ENCODE results near the gene PTGDS. TPM values are rescaled to one million over a fixed set of nuclear protein-coding genes. Genes with fewer than 3 reads are reported as not detected.

PTGDS gene
- total and polyA plus RNA-seq, 10 donors: 134 to 1,396 (median 412) TPM

DNA sequence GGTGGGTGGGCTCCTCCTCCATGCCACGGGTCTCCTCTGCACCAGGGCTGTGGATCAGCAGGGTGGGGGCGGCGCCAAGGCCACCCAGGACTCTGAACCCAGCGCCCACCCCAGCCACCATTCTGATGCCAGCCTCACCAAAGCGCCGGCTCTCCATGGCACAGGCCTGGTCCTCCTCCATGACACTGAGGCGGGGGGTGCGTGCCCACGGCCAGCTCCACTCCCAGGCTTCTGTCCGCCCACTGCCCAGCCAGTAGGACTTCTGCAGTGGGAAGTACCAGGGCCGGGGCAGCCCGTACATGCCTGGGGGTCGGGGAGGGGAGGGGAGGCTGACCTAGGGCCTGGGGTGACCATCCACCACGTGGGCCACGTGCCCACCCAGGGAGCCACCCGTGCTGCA, 39.1 kb downstream of the PTGDS start:
- Histone ChIP-seq H3K36me3 (peaks cover 0 to 98% (median 65%) of the 10 kb centered on the region in 6 donors), H3K27me3 (replicated peaks in 1 of 7) (no peaks in the 10 kb centered on the region), H3K4me3 (no peak overlapping the region), H3K9me3 (no peaks in the 10 kb centered on the region), H3K4me1 (peaks cover 0 to 3% (median 0%) of the 10 kb centered on the region in 6 donors), H3K27ac (no peak overlapping the region)
- intact Hi-C loops (cut with DNase I; ENCODE audit: low total_unique reads): no loop called here
- TF ChIP-seq POLR2AphosphoS5 (IDR thresholded peaks at IDR 0.05): no peak
- no peak for TF ChIP-seq POLR2A (IDR thresholded peaks at IDR 0.05)
- TF ChIP-seq, protein P1, sequence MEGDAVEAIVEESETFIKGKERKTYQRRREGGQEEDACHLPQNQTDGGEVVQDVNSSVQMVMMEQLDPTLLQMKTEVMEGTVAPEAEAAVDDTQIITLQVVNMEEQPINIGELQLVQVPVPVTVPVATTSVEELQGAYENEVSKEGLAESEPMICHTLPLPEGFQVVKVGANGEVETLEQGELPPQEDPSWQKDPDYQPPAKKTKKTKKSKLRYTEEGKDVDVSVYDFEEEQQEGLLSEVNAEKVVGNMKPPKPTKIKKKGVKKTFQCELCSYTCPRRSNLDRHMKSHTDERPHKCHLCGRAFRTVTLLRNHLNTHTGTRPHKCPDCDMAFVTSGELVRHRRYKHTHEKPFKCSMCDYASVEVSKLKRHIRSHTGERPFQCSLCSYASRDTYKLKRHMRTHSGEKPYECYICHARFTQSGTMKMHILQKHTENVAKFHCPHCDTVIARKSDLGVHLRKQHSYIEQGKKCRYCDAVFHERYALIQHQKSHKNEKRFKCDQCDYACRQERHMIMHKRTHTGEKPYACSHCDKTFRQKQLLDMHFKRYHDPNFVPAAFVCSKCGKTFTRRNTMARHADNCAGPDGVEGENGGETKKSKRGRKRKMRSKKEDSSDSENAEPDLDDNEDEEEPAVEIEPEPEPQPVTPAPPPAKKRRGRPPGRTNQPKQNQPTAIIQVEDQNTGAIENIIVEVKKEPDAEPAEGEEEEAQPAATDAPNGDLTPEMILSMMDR (IDR thresholded peaks at IDR 0.05 in 8 of 11, conservative IDR thresholded peaks at IDR 0.05 in 3 of 11): no peak
- DNase-seq: no peak
- WGBS, 5 donors: 87 to 96% (median 96%) methylated on average over 7 to 16 of the region's 16 CpGs

DNA sequence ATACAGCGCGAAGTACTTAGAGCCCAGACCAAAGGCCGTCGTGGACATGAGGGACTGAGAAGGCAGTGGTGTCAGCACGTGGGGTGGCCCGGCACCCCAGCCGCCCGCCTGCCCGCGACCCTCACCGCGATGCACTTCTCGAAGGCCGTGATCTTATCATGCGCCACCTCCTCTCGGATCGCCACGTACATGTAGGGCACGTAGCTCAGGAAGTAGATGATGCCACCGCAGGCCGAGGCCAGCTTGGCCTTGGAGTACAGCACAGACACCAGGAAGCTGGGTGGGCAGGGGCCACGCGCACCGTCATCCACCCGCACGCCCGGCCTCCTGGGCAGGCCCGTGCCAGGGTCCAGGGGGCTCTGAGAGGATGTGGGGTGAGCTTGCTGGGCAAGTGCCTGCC, 39.8 kb downstream of the PTGDS start:
- WGBS, 5 donors: 89 to 98% (median 91%) methylated on average over 9 to 28 of the region's 28 CpGs
- Histone ChIP-seq H3K4me3 (no peak overlapping the region), H3K27me3 (replicated peaks in 1 of 7) (no peaks in the 10 kb centered on the region), H3K36me3 (peaks cover 0 to 93% (median 59%) of the 10 kb centered on the region in 6 donors), H3K9me3 (no peaks in the 10 kb centered on the region), H3K4me1 (peaks cover 0 to 6% (median 0%) of the 10 kb centered on the region in 6 donors), H3K27ac (no peak overlapping the region)
- DNase-seq: no peak
- intact Hi-C loops (cut with DNase I; ENCODE audit: low total_unique reads): no loop called here
- TF ChIP-seq POLR2AphosphoS5 (IDR thresholded peaks at IDR 0.05) (peak in 1 of 3 donors; percentile 16), POLR2A (IDR thresholded peaks at IDR 0.05) (no peak)
- TF ChIP-seq, protein P1 (IDR thresholded peaks at IDR 0.05 in 8 of 11, conservative IDR thresholded peaks at IDR 0.05 in 3 of 11): no peak

DNA sequence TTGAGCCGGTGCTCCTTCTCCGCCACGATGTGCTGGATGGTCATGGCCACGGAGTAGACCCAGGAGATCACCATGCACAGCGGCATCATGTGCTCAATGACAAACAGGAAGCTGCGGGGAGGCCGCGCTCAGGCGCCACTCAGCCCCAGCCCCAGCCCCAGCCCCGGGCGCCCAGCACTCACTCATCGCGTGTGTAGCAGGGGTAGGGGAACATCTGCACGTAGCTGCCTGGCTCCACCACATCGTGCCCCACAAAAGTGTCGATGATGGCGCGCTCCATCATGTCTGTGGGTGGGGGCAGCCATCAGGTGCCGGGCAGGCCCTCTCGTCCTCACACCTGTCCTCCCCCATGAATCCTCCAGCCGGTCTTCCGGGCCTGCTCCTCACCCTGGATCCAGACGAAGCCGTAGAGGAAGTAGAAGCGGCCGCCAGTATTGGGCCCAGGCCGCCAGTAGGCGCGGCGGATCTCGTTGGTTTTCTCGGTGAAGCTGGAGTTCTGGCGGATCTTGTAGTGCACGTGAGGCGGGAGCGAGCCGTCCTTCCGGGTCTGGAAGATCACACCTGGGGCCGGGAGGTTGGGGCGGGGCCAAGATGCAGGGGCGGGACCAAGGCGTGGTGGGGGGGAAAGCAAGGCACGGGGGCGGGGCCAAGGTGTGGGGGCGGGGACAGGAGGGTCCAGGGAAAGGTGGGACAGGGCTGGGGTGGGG, 40.6 kb downstream of the PTGDS start:
- peaks cover 0 to 90% (median 50%) of the 10 kb centered on the region in 6 donors for H3K36me3 ChIP-seq
- H3K4me1 ChIP-seq: peaks cover 0 to 15% (median 4%) of the 10 kb centered on the region in 6 donors
- WGBS, 5 donors: 89 to 96% (median 92%) methylated on average over 32 to 45 of the region's 45 CpGs
- H3K9me3 ChIP-seq: no peaks in the 10 kb centered on the region
- intact Hi-C loops (cut with DNase I; ENCODE audit: low total_unique reads): no loop called here
- no peak overlapping the region for H3K4me3 ChIP-seq
- H3K27me3 ChIP-seq (replicated peaks in 1 of 7): no peaks in the 10 kb centered on the region
- DNase-seq: no peak
- TF ChIP-seq, protein P1 (IDR thresholded peaks at IDR 0.05 in 8 of 11, conservative IDR thresholded peaks at IDR 0.05 in 3 of 11): no peak
- TF ChIP-seq POLR2AphosphoS5 (IDR thresholded peaks at IDR 0.05) (no peak), POLR2A (IDR thresholded peaks at IDR 0.05) (no peak)
- H3K27ac ChIP-seq: no peak overlapping the region

DNA sequence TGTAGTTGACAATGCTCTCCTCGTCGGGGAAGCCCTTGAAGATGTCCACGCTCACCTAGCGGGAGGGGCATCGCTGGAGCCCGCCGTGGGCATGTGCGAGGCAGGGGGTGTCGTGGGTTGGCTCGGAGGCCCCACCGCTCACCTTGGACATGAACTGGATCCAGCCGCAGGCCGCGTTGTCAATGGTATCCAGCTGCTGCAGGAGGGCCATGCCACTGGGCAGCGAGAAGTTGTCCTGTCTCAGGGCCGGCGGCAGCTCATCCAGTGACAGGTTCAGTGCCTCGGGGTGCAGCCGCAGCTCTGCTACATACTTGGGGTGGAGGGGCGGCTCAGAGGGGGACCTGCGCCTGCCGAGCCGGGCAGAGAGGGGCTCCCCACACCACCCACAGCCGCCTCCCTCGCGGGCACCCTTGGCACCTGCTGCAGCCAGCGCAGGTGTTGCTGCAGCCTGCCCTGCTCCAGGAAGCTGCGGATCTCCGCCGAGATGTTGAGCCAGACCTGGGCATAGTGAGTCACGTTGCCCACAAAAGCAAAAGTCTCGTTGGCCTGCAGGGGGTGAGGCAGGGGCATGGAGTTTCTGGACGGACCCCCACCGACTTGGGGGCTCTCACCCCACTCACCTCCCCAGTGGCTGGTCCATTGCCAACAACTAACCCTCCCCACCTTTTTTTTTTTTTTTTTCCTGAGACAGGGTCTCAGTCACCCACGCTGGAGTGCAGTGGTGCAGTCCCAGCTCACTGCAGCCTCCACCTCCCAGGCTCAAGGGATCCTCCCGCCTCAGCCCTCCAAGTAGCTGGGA, 41.7 kb downstream of the PTGDS start:
- intact Hi-C loops (cut with DNase I; ENCODE audit: low total_unique reads): no loop called here
- TF ChIP-seq POLR2A (IDR thresholded peaks at IDR 0.05) (no peak), POLR2AphosphoS5 (IDR thresholded peaks at IDR 0.05) (no peak)
- TF ChIP-seq, protein P1 (IDR thresholded peaks at IDR 0.05 in 8 of 11, conservative IDR thresholded peaks at IDR 0.05 in 3 of 11): no peak
- Histone ChIP-seq H3K27ac (no peak overlapping the region), H3K9me3 (no peaks in the 10 kb centered on the region), H3K4me3 (no peak overlapping the region), H3K27me3 (replicated peaks in 1 of 7) (no peaks in the 10 kb centered on the region), H3K36me3 (peaks cover 0 to 80% (median 43%) of the 10 kb centered on the region in 6 donors), H3K4me1 (peaks cover 0 to 25% (median 9%) of the 10 kb centered on the region in 6 donors)
- WGBS, 5 donors: 85 to 93% (median 90%) methylated on average over 32 to 36 of the region's 36 CpGs
- no peak for DNase-seq
